ENCODE data around the gene OTOP3.

OTOP3 gene

GRCh38 chr17:74892974-74893911, 42.5 kb upstream of the OTOP3 start, which contains the start of gene FADS6:
TSS of gene FADS6 (minus strand) at chr17:74893633. CDS start at chr17:74893595, 38 bp downstream.
- Histone ChIP-seq H3K27me3 (ENCODE audit: insufficient read depth, low read depth) (peaks cover 91% of the 10 kb centered on the region), H3K36me3 (ENCODE audit: insufficient read depth) (no peaks in the 10 kb centered on the region), H3K4me2 (no peak within 1 kb of the TSS), H3K4me3 (IDR thresholded peaks at IDR 0.05; ENCODE audit: insufficient read depth, low read depth, low read length) (no peak within 1 kb of the TSS), H4K20me1 (ENCODE audit: insufficient read depth) (no peaks in the 10 kb centered on the region), H3K79me2 (ENCODE audit: insufficient read depth, low read depth) (no peaks in the 10 kb centered on the region), H2AFZ (ENCODE audit: low read depth) (no peak within 1 kb of the TSS), H3K27ac (no peak within 1 kb of the TSS), H3K9ac (no peak within 1 kb of the TSS), H3K4me1 (ENCODE audit: low read depth, poor library complexity, severe bottlenecking) (no peaks in the 10 kb centered on the region)
- TF ChIP-seq, protein P1, sequence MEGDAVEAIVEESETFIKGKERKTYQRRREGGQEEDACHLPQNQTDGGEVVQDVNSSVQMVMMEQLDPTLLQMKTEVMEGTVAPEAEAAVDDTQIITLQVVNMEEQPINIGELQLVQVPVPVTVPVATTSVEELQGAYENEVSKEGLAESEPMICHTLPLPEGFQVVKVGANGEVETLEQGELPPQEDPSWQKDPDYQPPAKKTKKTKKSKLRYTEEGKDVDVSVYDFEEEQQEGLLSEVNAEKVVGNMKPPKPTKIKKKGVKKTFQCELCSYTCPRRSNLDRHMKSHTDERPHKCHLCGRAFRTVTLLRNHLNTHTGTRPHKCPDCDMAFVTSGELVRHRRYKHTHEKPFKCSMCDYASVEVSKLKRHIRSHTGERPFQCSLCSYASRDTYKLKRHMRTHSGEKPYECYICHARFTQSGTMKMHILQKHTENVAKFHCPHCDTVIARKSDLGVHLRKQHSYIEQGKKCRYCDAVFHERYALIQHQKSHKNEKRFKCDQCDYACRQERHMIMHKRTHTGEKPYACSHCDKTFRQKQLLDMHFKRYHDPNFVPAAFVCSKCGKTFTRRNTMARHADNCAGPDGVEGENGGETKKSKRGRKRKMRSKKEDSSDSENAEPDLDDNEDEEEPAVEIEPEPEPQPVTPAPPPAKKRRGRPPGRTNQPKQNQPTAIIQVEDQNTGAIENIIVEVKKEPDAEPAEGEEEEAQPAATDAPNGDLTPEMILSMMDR (conservative IDR thresholded peaks at IDR 0.05; ENCODE audit: low read depth, low read length), result no peak

GRCh38 chr17:74893936-74894671, 41.6 kb upstream of the OTOP3 start:
- Histone ChIP-seq H3K4me1 (ENCODE audit: low read depth, poor library complexity, severe bottlenecking) (no peaks in the 10 kb centered on the region), H3K27ac (no peak overlapping the region), H3K4me3 (IDR thresholded peaks at IDR 0.05; ENCODE audit: insufficient read depth, low read depth, low read length) (no peak overlapping the region), H3K27me3 (ENCODE audit: insufficient read depth, low read depth) (peaks cover 88% of the 10 kb centered on the region), H2AFZ (ENCODE audit: low read depth) (no peak overlapping the region), H3K79me2 (ENCODE audit: insufficient read depth, low read depth) (no peaks in the 10 kb centered on the region), H4K20me1 (ENCODE audit: insufficient read depth) (no peaks in the 10 kb centered on the region), H3K9ac (no peak overlapping the region), H3K36me3 (ENCODE audit: insufficient read depth) (no peaks in the 10 kb centered on the region), H3K4me2 (no peak overlapping the region)
- TF ChIP-seq, protein P1 (conservative IDR thresholded peaks at IDR 0.05; ENCODE audit: low read depth, low read length), result no peak

DNA sequence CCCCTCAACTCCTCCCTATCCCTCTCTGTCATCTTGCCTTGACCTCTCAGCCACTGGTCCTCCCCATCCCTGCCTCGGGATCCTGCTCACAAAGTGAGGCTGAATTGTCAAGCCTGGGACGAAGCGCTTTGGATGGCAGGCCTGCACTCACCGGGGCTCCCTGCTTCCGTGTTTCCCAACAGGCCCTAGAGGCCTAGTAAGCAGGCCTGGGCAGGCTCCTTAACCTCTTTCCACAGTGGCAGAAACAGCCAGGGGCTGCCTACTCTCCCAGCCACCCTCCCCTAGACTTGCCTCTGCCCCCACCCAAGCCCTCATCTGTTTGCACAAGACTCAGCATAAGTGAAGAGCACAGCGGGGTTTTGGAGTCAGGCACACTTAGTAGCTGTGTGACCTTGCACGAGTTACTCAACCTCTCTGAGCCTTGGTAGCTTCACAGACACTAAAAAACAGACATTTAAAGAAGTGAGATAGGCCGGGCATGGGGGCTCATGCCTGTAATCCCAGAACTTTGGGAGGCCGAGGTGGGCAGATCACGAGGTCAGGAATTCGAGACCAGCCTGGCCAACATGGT, 37.2 kb upstream of the OTOP3 start:
- H3K4me1 ChIP-seq (ENCODE audit: low read depth, poor library complexity, severe bottlenecking), result no peaks in the 10 kb centered on the region
- no peak overlapping the region for H2AFZ ChIP-seq (ENCODE audit: low read depth)
- peaks cover 75% of the 10 kb centered on the region for H3K27me3 ChIP-seq (ENCODE audit: insufficient read depth, low read depth)
- no peaks in the 10 kb centered on the region for H3K79me2 ChIP-seq (ENCODE audit: insufficient read depth, low read depth)
- H4K20me1 ChIP-seq (ENCODE audit: insufficient read depth), result no peaks in the 10 kb centered on the region
- H3K4me3 ChIP-seq (IDR thresholded peaks at IDR 0.05; ENCODE audit: insufficient read depth, low read depth, low read length), result no peak overlapping the region
- no peaks in the 10 kb centered on the region for H3K36me3 ChIP-seq (ENCODE audit: insufficient read depth)
- no peak overlapping the region for H3K9ac ChIP-seq
- TF ChIP-seq, protein P1 (conservative IDR thresholded peaks at IDR 0.05; ENCODE audit: low read depth, low read length), result no peak
- no peak overlapping the region for H3K4me2 ChIP-seq
- no peak overlapping the region for H3K27ac ChIP-seq

GRCh38 chr17:74900208-74900607, 35.5 kb upstream of the OTOP3 start:
- no peaks in the 10 kb centered on the region for H3K4me1 ChIP-seq (ENCODE audit: low read depth, poor library complexity, severe bottlenecking)
- no peak overlapping the region for H3K27ac ChIP-seq
- H3K36me3 ChIP-seq (ENCODE audit: insufficient read depth), result no peaks in the 10 kb centered on the region
- no peak overlapping the region for H3K4me2 ChIP-seq
- no peak overlapping the region for H3K9ac ChIP-seq
- peaks cover 76% of the 10 kb centered on the region; the same call in 1 of the 2 replicates for H3K27me3 ChIP-seq (ENCODE audit: insufficient read depth, low read depth)
- no peaks in the 10 kb centered on the region for H4K20me1 ChIP-seq (ENCODE audit: insufficient read depth)
- TF ChIP-seq, protein P1 (conservative IDR thresholded peaks at IDR 0.05; ENCODE audit: low read depth, low read length), result no peak
- H3K79me2 ChIP-seq (ENCODE audit: insufficient read depth, low read depth), result no peaks in the 10 kb centered on the region
- H2AFZ ChIP-seq (ENCODE audit: low read depth), result no peak overlapping the region
- no peak overlapping the region for H3K4me3 ChIP-seq (IDR thresholded peaks at IDR 0.05; ENCODE audit: insufficient read depth, low read depth, low read length)
